ENCODE results near the gene MBNL1.
"Not testable (repeated sequence)": the region's sequence is repeated elsewhere in the genome, so short reads cannot be mapped to it uniquely, and the experiment has no call there.

Gene MBNL1

GRCh38 chr3:152438706-152439105 lies 170.0 kb downstream of the MBNL1 start:
- in situ Hi-C loops (cut with MboI; ENCODE audit: low sequenced_read_pairs) = no loop called here

GRCh38 chr3:152440243-152440642 lies 171.5 kb downstream of the MBNL1 start:
- in situ Hi-C loops (cut with MboI; ENCODE audit: low sequenced_read_pairs) = not testable (repeated sequence)

GRCh38 chr3:152443212-152444023 lies 174.7 kb downstream of the MBNL1 start:
- in situ Hi-C loops (cut with MboI; ENCODE audit: low sequenced_read_pairs) = no loop called here

- in situ Hi-C loops (cut with MboI; ENCODE audit: low sequenced_read_pairs) = no loop called here
Measured at GRCh38 chr3:152444029-152444641, 175.4 kb downstream of the MBNL1 start.

- in situ Hi-C loops (cut with MboI; ENCODE audit: low sequenced_read_pairs) = no loop called here
Measured at GRCh38 chr3:152445212-152445611, 176.5 kb downstream of the MBNL1 start.

GRCh38 chr3:152446495-152446894 lies 177.8 kb downstream of the MBNL1 start:
- in situ Hi-C loops (cut with MboI; ENCODE audit: low sequenced_read_pairs) = no loop called here

- in situ Hi-C loops (cut with MboI; ENCODE audit: low sequenced_read_pairs) = no loop called here
Measured at GRCh38 chr3:152447511-152447910, 178.8 kb downstream of the MBNL1 start.

GRCh38 chr3:152448091-152448490 lies 179.4 kb downstream of the MBNL1 start:
- in situ Hi-C loops (cut with MboI; ENCODE audit: low sequenced_read_pairs) = no loop called here

- in situ Hi-C loops (cut with MboI; ENCODE audit: low sequenced_read_pairs) = no loop called here
Measured at GRCh38 chr3:152452318-152452717, 183.6 kb downstream of the MBNL1 start.

- in situ Hi-C loops (cut with MboI; ENCODE audit: low sequenced_read_pairs) = no loop called here
Measured at GRCh38 chr3:152454076-152454875, 185.5 kb downstream of the MBNL1 start.

GRCh38 chr3:152455989-152456388 lies 187.3 kb downstream of the MBNL1 start:
- in situ Hi-C loops (cut with MboI; ENCODE audit: low sequenced_read_pairs) = no loop called here

GRCh38 chr3:152457500-152458375 lies 189.0 kb downstream of the MBNL1 start:
- in situ Hi-C loops (cut with MboI; ENCODE audit: low sequenced_read_pairs) = no loop called here

GRCh38 chr3:152458376-152459117 lies 189.8 kb downstream of the MBNL1 start:
- in situ Hi-C loops (cut with MboI; ENCODE audit: low sequenced_read_pairs) = no loop called here

- in situ Hi-C loops (cut with MboI; ENCODE audit: low sequenced_read_pairs) = no loop called here
Measured at GRCh38 chr3:152459118-152459515, 190.4 kb downstream of the MBNL1 start.

GRCh38 chr3:152459572-152459971 lies 190.8 kb downstream of the MBNL1 start:
- in situ Hi-C loops (cut with MboI; ENCODE audit: low sequenced_read_pairs) = no loop called here

- in situ Hi-C loops (cut with MboI; ENCODE audit: low sequenced_read_pairs) = no loop called here
Measured at GRCh38 chr3:152460936-152461335, 192.2 kb downstream of the MBNL1 start.

GRCh38 chr3:152461460-152461859 lies 192.7 kb downstream of the MBNL1 start:
- in situ Hi-C loops (cut with MboI; ENCODE audit: low sequenced_read_pairs) = no loop called here

- in situ Hi-C loops (cut with MboI; ENCODE audit: low sequenced_read_pairs) = no loop called here
Measured at GRCh38 chr3:152466784-152467183, 198.1 kb downstream of the MBNL1 start.

GRCh38 chr3:152469248-152470025 lies 200.7 kb downstream of the MBNL1 start:
- in situ Hi-C loops (cut with MboI; ENCODE audit: low sequenced_read_pairs) = no loop called here
